NCI-H1930 (cell line): ENCODE results near the gene ICAM1.
"Not testable (repeated sequence)": the region's sequence is repeated elsewhere in the genome, so short reads cannot be mapped to it uniquely, and the experiment has no call there.

Experiments
- DNase-seq, 2 experiments: peaks; one replicate each; lab custom pipeline; 2025; lab: John Stamatoyannopoulos, UW

ICAM1 gene

GRCh38 chr19:10277795-10278589, 7.1 kb downstream of the ICAM1 start:
- no peak for DNase-seq

- DNase-seq: no peak
Measured at GRCh38 chr19:10278935-10279334, 8.0 kb downstream of the ICAM1 start.

- DNase-seq: no peak
Measured at GRCh38 chr19:10279737-10280442, 9.0 kb downstream of the ICAM1 start.

GRCh38 chr19:10282043-10282442, 11.1 kb downstream of the ICAM1 start:
- not testable (repeated sequence) for DNase-seq

- no peak for DNase-seq
Measured at GRCh38 chr19:10283301-10284064, 12.6 kb downstream of the ICAM1 start.

- no peak for DNase-seq
Measured at GRCh38 chr19:10284065-10284959, 13.4 kb downstream of the ICAM1 start.

GRCh38 chr19:10284960-10285278, 14.0 kb downstream of the ICAM1 start:
- no peak for DNase-seq

- DNase-seq: no peak
Measured at GRCh38 chr19:10285393-10285792, 14.5 kb downstream of the ICAM1 start.

- DNase-seq: no peak
Measured at GRCh38 chr19:10286803-10287737, 16.1 kb downstream of the ICAM1 start, which contains the start of gene ICAM4. ICAM4 (plus strand) TSS chr19:10286955; CDS start chr19:10287013, 58 bp downstream.

- DNase-seq: no peak
Measured at GRCh38 chr19:10288662-10289166, 17.8 kb downstream of the ICAM1 start.

GRCh38 chr19:10289167-10289835, 18.4 kb downstream of the ICAM1 start:
- peak; percentile 21 to 37 for DNase-seq

- no peak for DNase-seq
Measured at GRCh38 chr19:10289836-10290356, 19.0 kb downstream of the ICAM1 start, which contains the start of gene ICAM5. ICAM5 (plus strand) TSS chr19:10289952; CDS start chr19:10290044, 92 bp downstream.

- no peak for DNase-seq
Measured at GRCh38 chr19:10290357-10290875, 19.5 kb downstream of the ICAM1 start.

- DNase-seq: no peak
Measured at GRCh38 chr19:10290876-10291553, 20.1 kb downstream of the ICAM1 start.

- no peak for DNase-seq
Measured at GRCh38 chr19:10291554-10292205, 20.8 kb downstream of the ICAM1 start.

GRCh38 chr19:10292206-10292788, 21.4 kb downstream of the ICAM1 start:
- peak in 1 of 2 experiments; percentile 26 for DNase-seq

GRCh38 chr19:10292789-10293636, 22.1 kb downstream of the ICAM1 start:
- DNase-seq: no peak
